Activated CD8-positive, alpha-beta T cell treated with anti-CD3 and anti-CD28 coated beads for 36 hours (primary cell): ENCODE data around the gene F9. TPM values are rescaled to one million over a fixed set of nuclear protein-coding genes. Genes with fewer than 3 reads are reported as not detected.

Experiments used
- ATAC-seq: fragments of 200-7000 bp; cut with Tn5 transposase; one replicate; pipeline ENCODE4 v1.10.0; 2021; ENCODE audit warnings: mild to moderate bottlenecking, moderate library complexity
- CTCF ChIA-PET: fragments of 350-600 bp; sonication (Branson Sonifier 250); formaldehyde crosslinking; loops from one replicate; lab custom pipeline; 2021; ENCODE audit warnings: antibody characterized with exemption; lab: Charles Lee
- POLR2A ChIA-PET: fragments of 350-600 bp; sonication (Branson Sonifier 250); formaldehyde crosslinking; loops from one replicate; lab custom pipeline; 2021; ENCODE audit warnings: antibody characterized with exemption; lab: Charles Lee
- DNase-seq: peaks from one replicate; pipeline ENCODE4 v3.0.0-alpha.2; 2020
- H3K27ac Mint-ChIP-seq: one replicate; pipeline ENCODE4 v1.8.0; 2021; ENCODE audit warnings: mild to moderate bottlenecking, mixed read lengths
- H3K27me3 Mint-ChIP-seq: one replicate; pipeline ENCODE4 v1.8.0; 2021; ENCODE audit warnings: mixed read lengths
- H3K36me3 Mint-ChIP-seq: one replicate; pipeline ENCODE4 v1.8.0; 2021; ENCODE audit warnings: low read depth, mixed read lengths
- H3K4me1 Mint-ChIP-seq: one replicate; pipeline ENCODE4 v1.8.0; 2021; ENCODE audit warnings: low read depth, mixed read lengths
- H3K4me3 Mint-ChIP-seq: one replicate; pipeline ENCODE4 v1.8.0; 2021; ENCODE audit warnings: mild to moderate bottlenecking, moderate library complexity, mixed read lengths
- H3K9me3 Mint-ChIP-seq: one replicate; pipeline ENCODE4 v1.8.0; 2021; ENCODE audit warnings: mixed read lengths
- intact Hi-C: fragments of 100-400 bp; cut with micrococcal nuclease; formaldehyde crosslinking; loops from one replicate; pipeline ENCODE4 v1.10.0; 2022
- total RNA-seq, 2 experiments: library from RNA; stranded (reverse); gene quantifications; one replicate each; pipeline ENCODE4 v1.2.3, GENCODE V29; 2021
- TF ChIP-seq, protein P1 (sequence below): fragments of 200-600 bp; IDR thresholded peaks from one replicate; pipeline ENCODE4 v1.8.0; 2022; ENCODE audit warnings: antibody characterized with exemption, mild to moderate bottlenecking

F9 gene
- total RNA-seq, 2 experiments from 2014 or later: not detected

DNA sequence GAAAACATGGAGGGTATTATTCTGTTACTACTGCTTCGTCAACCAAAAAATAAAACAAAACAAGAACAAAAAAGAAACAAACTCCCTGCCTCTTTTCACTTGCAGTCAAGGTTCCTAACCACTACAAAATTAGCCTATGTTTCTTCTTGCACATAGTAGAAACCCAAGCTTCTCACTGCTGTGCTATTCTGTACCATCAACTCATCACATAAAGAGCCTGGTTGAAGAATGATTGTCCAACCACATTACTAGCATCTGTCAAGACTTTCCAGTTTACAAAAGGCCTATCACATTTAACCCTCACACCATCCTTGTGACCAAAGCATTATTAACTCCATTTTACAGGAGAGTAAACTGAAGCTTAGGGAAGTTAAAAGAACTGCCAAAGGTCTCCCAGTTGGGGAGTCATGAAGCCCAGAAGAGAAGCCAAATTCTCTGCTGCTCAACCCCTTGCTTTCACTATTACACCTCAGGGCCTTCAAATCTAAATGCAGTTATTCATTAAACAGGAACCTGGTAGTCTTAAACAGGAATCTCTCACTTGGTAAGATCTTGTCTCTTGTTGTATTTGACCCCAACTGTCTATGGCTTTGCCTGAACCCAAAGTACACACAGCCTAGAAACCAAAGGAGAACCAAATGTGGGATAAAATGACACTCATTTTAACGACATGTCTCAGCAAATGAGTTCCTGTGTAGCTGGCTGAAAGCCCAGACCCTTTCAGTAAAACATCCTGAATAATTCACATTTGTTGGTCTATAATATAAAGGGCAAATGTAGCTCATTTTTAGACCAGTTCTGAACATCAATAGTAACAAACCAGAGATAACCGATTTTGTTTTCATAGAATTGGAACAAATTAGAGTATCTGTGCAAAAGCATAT lies 8.6 kb downstream of the F9 start:
- Mint-ChIP-seq H3K4me3 (no peak overlapping the region), H3K27ac (no peak overlapping the region)
- CTCF ChIA-PET: no interaction called here

DNA sequence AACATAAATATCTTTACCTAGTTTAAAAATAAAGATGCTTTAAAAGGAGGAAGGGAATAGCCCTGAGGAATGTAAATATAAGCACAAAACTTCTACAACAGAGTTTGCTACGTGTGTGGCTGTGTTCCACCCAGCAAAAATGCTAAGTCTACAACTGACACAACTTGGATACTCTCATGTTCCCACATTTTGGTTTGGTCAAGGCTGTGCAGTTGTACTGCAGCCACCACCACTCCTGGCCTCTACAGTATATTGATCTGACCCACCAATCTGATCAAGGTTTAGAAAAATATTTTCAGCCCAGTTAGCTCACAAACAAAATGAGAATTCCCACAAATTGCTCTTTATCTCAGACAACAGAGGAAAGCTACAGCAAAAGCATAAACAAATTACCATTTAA lies 12.1 kb downstream of the F9 start:
- Mint-ChIP-seq H3K9me3 (no peaks in the 10 kb centered on the region), H3K4me3 (no peak overlapping the region), H3K27ac (no peak overlapping the region), H3K4me1 (no peaks in the 10 kb centered on the region), H3K36me3 (no peaks in the 10 kb centered on the region), H3K27me3 (no peaks in the 10 kb centered on the region)
- intact Hi-C loops: no loop called here
- DNase-seq (no peak), ATAC-seq (no peak)
- TF ChIP-seq, protein P1, sequence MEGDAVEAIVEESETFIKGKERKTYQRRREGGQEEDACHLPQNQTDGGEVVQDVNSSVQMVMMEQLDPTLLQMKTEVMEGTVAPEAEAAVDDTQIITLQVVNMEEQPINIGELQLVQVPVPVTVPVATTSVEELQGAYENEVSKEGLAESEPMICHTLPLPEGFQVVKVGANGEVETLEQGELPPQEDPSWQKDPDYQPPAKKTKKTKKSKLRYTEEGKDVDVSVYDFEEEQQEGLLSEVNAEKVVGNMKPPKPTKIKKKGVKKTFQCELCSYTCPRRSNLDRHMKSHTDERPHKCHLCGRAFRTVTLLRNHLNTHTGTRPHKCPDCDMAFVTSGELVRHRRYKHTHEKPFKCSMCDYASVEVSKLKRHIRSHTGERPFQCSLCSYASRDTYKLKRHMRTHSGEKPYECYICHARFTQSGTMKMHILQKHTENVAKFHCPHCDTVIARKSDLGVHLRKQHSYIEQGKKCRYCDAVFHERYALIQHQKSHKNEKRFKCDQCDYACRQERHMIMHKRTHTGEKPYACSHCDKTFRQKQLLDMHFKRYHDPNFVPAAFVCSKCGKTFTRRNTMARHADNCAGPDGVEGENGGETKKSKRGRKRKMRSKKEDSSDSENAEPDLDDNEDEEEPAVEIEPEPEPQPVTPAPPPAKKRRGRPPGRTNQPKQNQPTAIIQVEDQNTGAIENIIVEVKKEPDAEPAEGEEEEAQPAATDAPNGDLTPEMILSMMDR: no peak
- ChIA-PET CTCF (no interaction called here), POLR2A (no interaction called here)

More for the DNA sequence above, 8.6 kb downstream of the F9 start:
- Mint-ChIP-seq H3K9me3 (no peaks in the 10 kb centered on the region), H3K4me1 (no peaks in the 10 kb centered on the region), H3K36me3 (no peaks in the 10 kb centered on the region), H3K27me3 (no peaks in the 10 kb centered on the region)
- intact Hi-C loops: no loop called here
- no peak for ATAC-seq
- POLR2A ChIA-PET: no interaction called here
- TF ChIP-seq, protein P1: no peak
- DNase-seq: no peak

DNA sequence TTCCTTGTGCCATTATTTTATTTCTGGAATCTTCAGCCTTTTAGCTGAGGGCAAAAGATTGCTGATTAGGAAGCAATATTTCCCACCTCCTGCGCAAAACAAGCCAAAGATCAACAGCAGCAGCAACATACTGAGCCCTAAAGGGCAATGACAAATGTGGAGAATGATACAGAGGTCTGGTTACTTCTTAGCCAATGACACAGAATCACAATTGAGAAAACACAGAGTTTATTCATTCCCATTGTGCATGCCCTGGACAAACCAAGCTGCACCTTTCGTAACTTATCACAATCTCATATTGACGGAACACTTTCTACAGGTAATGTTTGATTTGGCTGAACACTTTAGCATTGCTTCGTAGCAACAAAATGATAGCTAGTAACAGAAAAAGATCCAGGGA lies 13.4 kb downstream of the F9 start:
- DNase-seq (no peak), ATAC-seq (no peak)
- ChIA-PET CTCF (no interaction called here), POLR2A (no interaction called here)
- H3K9me3 Mint-ChIP-seq: no peaks in the 10 kb centered on the region
- no peaks in the 10 kb centered on the region for H3K4me1 Mint-ChIP-seq
- no peak overlapping the region for H3K27ac Mint-ChIP-seq
- intact Hi-C loops: no loop called here
- no peaks in the 10 kb centered on the region for H3K36me3 Mint-ChIP-seq
- H3K27me3 Mint-ChIP-seq: no peaks in the 10 kb centered on the region
- no peak overlapping the region for H3K4me3 Mint-ChIP-seq
- TF ChIP-seq, protein P1: no peak

DNA sequence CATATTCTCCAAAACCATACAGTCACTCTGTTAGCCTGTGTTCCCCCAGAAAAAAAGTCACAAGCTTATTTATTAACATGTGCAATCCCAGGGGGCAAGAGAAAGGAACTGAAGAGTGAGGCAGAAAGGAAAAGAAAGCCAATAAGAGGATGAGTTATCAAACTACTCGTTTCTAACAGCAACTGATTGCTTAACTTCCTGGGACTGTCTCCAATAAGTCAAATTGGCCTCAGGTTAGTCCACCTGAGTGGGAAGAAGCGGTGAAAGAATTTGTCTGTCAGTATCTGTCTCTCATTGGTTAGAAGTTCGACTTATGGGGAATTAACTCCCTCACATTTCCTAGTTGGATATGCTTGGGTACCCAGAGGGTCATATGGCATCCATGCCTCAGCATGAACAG lies 14.1 kb downstream of the F9 start:
- Mint-ChIP-seq H3K9me3 (no peaks in the 10 kb centered on the region), H3K4me1 (no peaks in the 10 kb centered on the region)
- POLR2A ChIA-PET: no interaction called here

DNA sequence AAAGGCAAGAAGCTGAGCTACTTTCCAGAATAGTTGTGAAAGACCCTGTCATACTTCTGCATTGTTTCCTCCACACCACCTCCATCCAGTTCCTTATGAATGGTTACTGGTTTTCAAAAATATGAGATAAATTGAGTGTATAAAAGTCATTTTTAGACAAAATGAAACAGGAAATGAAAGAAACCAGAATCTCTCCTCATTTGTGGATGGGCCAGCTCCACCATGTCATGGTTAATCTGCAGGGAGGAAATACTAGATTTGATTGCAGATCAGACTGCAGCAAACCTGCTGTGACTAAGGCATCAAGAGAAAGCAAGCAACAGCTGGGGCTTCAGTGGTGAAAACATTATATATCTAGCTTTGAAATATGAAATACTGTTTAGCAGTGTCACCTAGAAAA lies 23.8 kb downstream of the F9 start:
- ChIA-PET POLR2A (no interaction called here), CTCF (no interaction called here)
- H3K4me3 Mint-ChIP-seq: no peak overlapping the region
- DNase-seq (no peak), ATAC-seq (no peak)
- no peak overlapping the region for H3K27ac Mint-ChIP-seq
- peaks cover 13% of the 10 kb centered on the region for H3K4me1 Mint-ChIP-seq
- no peaks in the 10 kb centered on the region for H3K9me3 Mint-ChIP-seq
- no peaks in the 10 kb centered on the region for H3K36me3 Mint-ChIP-seq
- TF ChIP-seq, protein P1: no peak
- peaks cover 9% of the 10 kb centered on the region for H3K27me3 Mint-ChIP-seq
- intact Hi-C loops: no loop called here

More for the DNA sequence above, 14.1 kb downstream of the F9 start:
- TF ChIP-seq, protein P1: no peak
- Mint-ChIP-seq H3K36me3 (no peaks in the 10 kb centered on the region), H3K27me3 (no peaks in the 10 kb centered on the region), H3K4me3 (no peak overlapping the region), H3K27ac (no peak overlapping the region)
- ATAC-seq (no peak), DNase-seq (no peak)
- CTCF ChIA-PET: no interaction called here
- intact Hi-C loops: no loop called here
